Activated T-cell treated with anti-CD3 and anti-CD28 coated beads for 24 hours (primary cell): ENCODE results near the gene ZC3H12A.

Experiments
- DNase-seq: peaks from one replicate; pipeline ENCODE4 v3.0.0-alpha.2; 2020; ENCODE audit warnings: low read depth

Gene ZC3H12A

DNA sequence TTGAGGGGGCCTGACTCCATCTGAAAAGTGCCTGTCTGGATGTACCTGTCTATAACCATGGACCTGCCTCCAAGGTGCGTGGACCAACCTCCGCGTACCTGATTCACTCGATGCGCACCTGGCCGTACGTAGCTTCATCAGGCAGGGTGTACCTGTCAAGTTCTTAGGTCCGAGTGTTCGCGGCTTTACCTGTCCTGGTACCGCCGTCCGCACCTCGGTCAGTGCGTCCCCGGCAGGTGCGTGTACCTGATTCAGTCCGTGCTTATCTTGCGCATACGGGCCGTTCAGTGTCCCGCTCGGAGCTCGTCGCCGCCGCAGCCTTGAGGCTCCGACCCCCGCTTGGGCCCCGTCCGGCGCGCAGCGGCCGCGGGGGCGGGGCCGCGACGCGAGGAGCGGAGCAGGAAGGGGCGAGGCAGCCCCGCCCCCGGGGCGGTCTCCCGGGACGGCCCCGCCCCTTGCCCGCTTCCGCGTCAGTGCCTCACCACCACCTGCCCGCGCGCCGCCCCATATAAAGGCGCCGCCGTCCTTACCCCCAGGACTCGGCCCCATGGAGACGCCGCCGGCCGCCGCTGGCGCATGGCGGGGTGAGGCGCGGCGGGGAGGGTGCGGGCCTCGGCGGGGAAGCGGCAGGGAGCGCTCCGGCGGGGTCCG lies at the start of gene ZC3H12A:
TSS of gene ZC3H12A (plus strand) at position 535 of the 651 bp plus-strand sequence. CDS start 917 bp downstream, outside the sequence.
- DNase-seq, result peak; percentile 88

DNA sequence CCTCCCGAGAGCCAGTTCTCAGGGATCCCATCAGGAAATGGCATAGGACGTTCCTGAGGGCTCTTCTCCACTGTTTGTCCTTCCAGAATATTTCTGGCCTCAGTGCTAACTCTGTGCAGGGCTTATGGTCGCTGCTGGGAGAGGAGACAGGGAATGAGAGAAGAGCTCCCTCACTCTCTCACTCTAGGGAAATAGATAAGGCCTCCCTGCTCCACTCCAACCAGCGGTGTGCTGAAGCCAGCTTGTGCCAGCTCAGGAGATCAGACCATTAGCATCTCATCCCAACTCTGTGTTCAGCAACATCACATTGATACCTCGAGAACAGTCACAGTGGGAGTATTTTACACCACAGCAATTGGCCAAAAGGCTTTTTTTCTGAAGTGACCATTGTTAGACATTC lies 49.2 kb upstream of the ZC3H12A start:
- no peak for DNase-seq

DNA sequence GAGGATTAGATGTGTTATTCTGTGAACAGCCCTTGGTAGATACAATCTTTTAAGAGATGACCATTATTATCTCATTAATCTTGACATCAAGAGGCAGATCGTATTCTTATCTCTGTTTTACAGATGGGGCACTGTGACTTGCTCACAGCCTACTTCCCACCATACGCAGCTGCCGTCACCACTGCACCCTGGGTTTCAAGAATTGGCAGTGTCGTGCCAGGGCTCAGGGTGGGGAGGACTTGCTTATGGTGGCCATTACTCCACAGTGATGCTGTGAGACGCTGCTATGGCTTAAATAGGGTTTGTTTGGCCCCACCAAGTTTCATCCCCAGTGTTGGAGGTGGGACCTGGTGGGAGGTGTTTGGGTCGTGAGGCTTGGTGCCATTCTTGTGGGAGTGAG lies 45.4 kb upstream of the ZC3H12A start:
- DNase-seq, result no peak

DNA sequence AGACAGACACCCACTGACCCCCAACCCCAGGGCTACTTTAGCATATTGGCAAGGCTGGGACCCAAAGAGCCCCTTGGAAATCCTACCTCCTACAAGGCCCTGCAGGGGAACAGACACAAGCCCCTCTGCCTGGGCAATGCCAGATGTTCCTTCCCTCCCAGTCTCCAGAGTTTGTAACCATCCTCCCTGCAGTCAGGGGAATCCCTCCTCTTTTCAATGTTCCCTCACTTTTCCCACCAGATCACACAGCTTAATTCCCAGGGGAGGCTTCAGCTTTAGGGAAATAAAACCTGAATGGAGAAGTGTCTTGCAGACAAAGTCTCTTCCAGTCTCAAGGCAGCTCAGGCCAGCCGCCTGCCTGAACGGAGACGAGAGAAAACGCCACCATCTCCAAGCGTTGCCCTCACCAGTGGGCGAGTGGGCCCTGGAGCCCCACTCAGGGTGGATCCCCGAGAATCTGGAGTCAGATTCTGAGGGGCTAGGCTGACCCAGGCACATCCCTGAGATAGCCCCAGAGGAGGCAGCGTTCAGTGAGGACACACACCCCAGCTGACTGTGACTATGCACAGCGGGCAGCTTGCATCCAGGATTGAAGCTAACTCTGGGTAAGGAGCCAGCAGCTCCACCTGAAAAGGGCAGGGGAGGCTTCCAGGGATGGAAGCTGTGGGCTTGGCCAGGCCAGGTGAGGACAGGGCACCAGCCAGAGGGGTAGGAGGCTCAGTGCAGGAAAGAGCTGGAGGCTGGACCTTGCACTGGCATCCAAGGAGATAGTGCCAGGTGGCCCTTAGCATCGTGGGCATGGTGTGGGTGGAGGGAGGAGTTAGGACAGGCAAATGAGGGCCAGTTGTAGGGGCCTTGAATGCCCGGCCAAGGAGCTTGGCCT lies 44.0 kb upstream of the ZC3H12A start:
- DNase-seq, result no peak

DNA sequence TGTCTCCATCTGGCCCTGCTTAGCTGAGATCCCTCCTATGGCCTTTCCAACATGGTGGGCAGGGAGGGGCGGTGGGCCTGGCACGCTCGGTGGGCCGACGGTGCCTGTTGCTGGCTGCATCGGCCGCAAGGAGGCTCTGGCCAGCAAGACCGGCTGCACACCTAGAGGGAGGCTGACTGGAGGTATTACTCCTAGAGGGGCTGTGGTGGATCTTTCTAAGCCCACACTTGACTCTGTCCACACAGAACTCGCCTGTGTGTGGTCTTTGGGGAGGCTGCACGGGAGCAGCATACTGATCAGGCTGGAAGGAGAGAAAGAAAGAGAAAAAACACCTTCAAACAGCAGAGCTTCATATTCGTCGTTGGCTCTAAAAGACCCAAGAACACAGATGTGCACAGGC lies 41.7 kb upstream of the ZC3H12A start:
- DNase-seq, result no peak

DNA sequence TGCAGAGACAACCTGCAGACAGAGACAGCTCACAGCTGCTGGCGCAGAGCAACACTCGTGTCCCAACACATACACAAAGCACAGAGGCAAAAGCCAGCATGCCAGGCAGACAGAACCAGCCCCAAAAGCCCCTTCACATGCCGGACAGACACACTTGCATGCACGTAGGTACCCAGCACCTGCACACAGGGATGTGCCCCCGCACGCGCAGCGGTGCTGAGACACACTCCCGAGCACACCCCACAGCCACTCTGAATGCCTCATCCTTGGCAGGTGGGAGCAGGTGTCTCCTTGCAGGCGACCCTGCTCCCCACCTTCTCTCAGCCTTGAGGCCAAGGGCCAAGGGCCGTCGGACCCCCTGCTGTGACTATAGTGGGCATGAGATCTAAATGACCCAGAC lies 41.2 kb upstream of the ZC3H12A start:
- DNase-seq, result no peak

DNA sequence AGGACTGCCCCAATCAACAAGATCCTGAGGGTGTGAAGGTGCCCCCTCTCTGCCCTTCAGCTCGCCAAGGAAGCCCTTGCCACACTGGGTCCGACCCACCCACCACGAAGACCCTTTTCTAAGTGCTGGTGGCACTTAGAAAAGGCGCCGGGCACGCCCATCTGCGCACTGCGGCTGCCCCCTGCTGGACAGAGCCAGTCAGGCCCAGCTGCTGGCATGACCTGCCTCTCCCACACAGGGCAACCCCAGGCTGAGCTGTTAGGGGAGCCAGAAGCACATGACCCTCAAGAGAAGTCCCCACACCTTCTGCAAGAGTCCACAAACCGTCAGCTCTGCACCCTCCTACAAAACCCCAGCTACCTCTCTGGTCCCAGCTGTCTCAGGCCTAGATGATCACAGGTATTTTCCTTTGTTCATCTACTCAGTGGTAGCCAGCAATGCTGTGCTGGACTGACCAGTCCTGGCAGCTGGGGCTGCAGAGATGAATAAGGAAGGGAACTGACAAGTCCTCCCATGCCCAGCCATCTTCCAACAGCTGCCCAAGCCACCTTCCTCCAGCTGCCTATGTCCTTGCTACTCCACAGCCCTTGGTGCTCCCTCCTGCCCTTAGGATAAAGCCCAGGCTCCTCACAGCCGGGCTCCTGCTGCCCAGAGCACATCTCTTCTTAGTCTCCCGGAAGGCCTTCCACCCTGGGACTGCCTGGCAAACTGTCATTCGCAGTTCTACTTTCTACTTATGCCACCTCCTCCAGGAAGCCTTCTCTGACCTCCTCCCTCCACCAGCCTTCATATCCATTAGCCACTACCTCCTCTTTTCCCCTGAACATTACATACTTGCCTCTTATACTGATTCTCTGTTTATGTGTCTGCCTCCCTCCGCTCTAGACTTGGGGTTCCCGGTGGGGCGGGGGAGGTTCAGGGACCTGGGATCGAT lies 39.8 kb upstream of the ZC3H12A start:
- peak; percentile 68 for DNase-seq

DNA sequence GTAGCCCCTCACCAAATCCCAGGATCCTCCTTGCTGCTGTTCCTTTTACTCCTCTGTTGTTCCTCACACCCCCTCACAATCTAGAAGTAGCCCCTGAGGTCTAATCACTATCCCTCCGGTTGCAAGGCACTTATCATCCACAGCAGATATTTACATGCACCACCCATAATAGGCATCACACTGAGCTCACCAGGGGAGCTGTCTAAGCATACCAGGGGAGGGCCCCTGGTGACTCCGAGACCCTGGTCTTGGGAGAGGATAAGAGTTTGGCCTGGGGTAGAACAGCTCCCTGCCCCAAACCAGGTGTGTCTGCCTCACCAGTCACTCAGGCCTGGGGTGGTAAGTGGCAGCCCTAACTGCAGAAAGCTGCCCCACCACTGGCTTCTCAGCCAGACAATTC lies 37.3 kb upstream of the ZC3H12A start:
- DNase-seq, result no peak

DNA sequence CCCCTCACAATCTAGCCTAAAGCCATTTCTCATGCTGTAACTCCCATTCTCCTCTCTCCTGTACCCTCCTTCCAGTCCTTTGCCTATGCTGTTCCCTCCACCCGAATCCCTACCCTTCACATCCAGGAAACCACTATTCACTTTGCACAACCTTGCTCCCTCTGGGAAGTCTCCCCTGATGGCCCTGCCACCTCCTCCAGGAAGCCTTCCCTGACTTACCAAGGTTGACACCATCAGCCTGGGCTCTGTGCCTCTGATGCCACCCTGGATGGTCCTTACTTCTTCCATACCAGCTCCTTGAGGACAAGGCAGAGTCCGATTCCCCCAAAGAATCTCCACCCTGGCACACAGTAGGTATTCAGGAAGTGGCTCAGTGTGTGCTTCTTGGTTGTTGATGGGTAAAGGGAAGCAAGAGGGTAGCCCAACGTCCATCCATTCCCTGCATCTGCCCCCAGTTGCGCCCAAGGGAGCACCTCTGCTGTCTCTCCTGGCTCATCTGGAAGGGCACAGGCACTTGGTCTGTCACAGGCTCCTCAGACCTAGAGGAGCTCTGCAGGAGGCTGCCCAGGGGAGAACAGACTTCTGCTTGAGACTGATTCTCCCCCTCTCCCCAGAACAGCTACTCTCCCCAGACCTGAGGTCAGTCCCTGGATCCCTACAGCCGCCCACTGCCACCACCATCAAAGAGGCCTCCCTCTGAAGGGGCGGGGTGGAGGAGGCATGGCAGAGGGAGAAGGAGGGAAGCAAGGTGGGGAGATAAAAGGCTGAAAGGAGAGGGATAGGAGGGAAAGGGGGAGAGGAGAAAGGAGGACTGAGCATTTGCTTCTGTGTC lies 36.1 kb upstream of the ZC3H12A start:
- no peak for DNase-seq

DNA sequence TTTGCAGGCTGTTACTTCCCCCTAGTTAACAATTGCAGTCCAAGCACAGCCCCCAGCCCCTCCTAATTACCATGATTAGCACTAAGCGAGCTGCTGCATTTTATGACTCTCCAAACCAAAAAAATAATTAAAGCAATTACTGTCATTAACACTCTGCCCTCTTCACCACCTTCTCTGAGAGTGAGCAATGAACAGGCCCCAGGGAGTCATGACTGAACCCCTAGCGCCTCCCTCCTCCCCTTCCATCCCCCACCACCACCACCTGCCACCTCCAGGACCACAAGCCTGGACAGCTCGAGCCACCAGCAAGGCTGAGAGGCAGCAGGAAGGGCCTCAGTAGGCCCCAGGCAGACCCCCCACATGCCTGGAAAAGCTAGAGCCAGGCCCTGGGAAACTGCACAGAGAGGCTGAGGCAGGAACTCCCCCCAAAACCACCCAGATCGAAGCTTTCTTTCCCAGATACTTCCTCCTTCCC lies 35.5 kb upstream of the ZC3H12A start:
- no peak for DNase-seq

DNA sequence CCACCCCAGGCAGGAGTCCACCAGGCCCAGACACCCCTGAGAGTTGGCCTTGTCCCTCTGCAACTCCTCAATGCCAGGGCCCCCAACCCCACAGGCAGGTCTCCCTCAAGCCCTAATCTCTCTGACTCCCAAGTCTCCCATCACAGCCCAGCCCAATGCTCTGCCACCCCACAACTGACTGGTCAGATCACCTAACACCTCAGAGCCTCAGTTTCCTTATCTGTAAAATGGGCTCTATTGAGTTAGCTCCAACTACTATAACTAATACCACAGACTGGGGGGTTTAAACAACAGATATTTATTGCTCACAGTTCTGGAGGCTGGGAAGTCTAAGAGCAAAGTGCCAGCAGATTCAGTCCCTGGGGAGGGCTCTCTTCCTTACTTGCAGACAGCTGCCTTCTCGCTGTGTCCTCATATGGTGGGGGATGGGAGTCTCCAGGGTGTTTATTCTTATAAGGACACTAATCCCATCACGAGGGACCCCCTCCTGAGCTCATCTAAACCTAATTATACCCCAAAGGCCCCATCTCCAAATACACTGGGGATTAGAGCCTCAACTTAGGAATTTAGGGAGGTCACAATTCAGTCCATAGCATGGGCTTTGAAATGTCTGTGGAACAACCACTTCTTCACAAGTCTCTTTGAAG lies 34.9 kb upstream of the ZC3H12A start:
- DNase-seq, result no peak

DNA sequence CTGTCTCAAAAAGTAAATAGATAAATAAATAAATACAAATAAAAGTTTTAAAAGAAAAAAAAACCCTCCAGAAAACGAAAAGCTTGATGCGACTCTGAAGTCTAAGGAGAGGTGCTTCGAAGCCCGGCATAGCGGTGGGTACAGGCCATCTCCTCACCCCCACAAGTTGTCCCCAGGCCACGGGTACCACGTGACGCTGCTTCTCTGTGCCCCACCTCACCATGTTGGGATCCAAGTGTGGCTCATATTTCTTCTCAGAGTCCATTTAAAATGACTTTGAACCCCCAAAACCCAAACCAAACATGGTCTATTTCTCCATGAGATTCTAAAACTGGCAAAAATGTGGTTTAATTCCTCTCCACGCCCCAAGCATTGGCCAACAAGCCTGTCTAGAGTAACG lies 32.9 kb upstream of the ZC3H12A start:
- no peak for DNase-seq

DNA sequence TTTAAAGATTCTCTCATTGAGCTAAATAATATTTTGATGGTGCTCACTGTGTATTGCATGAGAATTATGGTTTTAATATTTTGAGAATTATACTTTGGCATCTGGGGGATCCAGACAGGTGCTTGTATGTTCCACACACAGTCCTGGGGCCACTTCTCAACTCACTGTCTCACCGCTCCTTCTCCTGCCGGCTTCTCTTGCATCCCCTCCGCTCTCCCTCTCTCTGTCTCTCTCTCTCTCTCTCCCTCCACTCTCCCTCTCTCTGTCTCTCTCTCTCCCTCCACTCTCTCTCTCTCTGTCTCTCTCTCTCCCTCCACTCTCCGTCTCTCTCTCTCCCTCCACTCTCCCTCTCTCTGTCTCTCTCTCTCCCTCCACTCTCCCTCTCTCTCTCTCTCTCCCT lies 32.2 kb upstream of the ZC3H12A start:
- DNase-seq, result no peak

DNA sequence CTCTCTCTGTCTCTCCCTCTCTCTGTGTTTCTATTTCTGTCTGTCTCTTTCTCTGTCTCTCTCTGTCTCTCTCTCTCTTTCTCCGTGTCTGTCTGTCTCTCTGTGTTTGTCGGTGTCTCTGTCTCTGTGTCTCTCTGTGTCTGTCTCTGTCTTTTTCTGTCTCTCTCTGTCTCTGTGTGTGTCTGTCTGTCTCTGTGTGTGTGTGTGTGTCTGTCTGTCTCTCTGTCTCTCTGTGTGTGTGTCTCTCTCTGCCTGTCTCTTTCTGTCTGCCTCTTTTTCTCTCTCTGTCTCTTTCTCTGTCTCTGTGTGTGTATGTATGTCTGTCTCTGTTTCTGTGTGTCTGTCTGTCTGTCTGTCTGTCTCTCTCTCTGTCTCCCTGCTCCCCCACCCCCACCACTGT lies 31.7 kb upstream of the ZC3H12A start:
- DNase-seq, result no peak

DNA sequence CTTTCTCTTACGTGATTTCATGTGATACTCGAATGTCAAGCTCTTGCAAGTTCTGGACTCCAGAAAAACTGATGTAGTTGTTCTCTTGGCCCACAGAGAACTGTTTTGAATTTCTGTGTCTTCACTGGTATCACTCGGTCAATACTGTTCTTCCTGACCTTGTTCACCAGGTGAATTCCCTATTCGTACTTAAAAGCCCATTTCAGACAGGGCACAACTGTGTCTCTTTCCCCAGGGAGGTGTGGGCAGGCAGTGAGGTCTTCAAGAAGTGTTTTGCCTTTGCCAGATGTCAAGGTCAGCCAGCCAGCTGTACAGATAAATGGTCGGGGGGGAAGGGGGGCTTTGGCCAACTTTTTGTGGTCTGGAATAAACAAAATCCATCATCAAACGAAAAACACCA lies 27.5 kb upstream of the ZC3H12A start:
- no peak for DNase-seq

DNA sequence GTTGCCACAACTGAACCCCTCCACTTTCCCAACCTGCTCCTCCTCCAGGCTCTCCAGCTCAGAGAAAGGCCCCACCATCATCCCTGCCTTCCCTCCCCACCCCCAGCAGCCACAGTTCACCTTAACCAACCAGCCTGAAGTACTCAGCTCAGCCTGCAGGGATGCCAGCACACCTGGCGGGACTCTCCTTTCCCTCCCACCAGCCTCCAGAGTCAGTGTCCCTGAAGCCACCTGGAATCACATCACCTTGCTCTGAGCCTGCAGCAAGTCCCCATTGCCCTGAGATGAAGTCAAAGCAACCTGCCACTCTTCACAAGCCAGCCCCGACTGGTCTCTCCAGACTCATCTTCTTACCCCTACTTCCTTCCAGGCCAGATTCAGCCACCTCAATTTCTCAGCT lies 26.2 kb upstream of the ZC3H12A start:
- DNase-seq, result no peak

DNA sequence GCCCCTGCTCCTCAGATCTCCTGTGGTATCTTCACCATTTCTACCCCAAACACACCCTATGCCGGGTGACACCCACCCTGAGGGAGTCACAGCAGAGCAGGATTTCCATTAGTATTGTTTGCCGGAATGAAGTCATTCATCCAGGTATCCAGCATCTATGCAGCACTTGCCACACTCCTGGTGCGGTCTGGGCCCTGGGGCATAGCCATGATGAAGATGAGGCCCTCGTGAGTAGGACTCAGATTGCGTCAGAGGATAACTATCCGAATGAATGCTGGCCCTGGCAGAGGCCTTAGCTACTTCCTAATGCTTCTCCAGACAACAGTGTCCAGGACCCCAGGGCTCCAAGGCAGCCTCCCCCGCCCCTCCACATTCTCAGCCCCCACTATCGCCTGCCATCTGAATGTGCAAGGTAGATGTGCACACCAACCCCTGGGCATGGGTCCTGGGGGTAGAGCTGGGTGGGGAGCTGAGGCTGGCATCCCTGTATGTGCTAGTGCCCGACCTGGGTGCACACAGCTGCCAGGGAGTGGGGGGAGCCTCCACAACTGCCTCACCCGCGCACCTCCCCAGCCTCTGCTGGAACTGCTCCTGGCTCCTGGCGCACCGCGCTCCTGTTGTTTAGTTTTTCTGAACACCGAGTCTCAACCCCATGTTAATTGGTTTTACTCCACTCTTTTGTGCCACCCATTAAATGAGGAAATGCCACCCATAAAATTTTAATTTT lies 25.5 kb upstream of the ZC3H12A start:
- DNase-seq, result no peak

DNA sequence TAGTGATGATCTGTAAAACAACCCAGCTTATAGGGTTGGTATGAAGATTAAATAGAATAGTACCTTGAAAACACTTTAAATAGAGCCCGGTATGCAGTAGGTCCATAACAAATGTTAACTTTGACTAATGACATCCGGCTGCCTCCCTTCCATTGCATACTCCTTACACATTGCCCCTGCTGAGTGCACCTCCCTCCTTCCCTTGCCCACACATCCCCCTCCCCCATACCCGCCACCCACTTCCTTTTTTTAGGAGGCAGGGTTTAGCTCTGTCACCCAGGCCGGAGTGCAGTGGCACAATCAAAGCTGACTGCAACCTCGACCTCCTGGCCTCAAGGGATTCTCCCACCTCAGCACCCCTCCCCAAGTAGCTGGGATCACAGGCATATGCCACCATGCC lies 24.4 kb upstream of the ZC3H12A start:
- DNase-seq, result peak; percentile 16

DNA sequence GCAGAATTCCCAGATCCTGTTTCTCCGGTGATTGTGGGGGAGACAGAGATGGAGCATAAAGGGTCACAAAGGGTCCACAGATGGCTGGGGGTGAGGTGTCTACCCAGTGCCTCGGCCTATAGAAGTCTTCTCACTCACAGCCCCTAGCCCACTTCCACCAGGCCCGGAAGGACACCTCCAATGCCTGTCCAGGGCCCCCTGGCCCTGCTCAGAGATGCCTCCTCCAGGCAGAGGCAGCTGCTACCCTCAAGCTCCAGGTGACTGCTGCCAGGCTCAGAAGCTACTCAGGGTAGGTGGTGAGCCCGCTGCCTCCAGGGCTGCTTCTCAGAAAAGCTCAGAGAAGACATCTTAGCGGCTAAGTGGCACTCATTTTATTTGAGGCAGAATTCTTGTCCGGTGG lies 22.0 kb upstream of the ZC3H12A start:
- DNase-seq, result no peak

DNA sequence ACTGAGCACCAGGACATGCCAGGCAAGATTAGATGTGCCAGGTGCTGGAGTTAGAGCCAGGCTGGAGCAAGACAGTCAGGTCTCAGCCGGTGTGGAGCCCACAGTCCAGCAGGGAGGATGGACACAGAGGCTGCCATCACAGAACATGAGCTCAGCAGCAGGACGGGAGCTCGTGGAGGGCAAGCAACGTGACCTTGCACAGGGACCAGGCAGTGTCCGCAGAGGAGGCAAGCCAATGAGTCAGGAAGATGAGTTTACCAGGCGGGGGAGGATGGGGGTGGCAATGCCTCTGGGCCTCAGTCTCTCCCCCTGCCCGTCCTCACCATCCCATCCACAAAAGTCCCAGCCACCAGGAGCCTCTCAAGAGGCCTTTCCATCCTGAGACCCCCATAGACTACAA lies 20.7 kb upstream of the ZC3H12A start:
- DNase-seq, result no peak
